ENCODE data around the gene GOLGA6L10.
"Not testable (repeated sequence)": the region's sequence is repeated elsewhere in the genome, so short reads cannot be mapped to it uniquely, and the experiment has no call there.

GOLGA6L10 gene

GRCh38 chr15:82305621-82306048, 43.6 kb downstream of the GOLGA6L10 start:
- TF ChIP-seq ZNF274 (IDR thresholded peaks at IDR 0.05; ENCODE audit: low read depth, low read length) = no peak
- H3K4me3 ChIP-seq (ENCODE audit: low read length) = no peak overlapping the region

- TF ChIP-seq ZNF274 (IDR thresholded peaks at IDR 0.05; ENCODE audit: low read depth, low read length) = no peak
- no peak overlapping the region for H3K4me3 ChIP-seq (ENCODE audit: low read length)
Observed at GRCh38 chr15:82304778-82305090, 44.5 kb downstream of the GOLGA6L10 start.

GRCh38 chr15:82303956-82304777, 45.1 kb downstream of the GOLGA6L10 start:
- no peak for TF ChIP-seq ZNF274 (IDR thresholded peaks at IDR 0.05; ENCODE audit: low read depth, low read length)
- H3K4me3 ChIP-seq (ENCODE audit: low read length) = no peak overlapping the region

GRCh38 chr15:82301296-82302016, 47.8 kb downstream of the GOLGA6L10 start:
- H3K4me3 ChIP-seq (ENCODE audit: low read length) = no peak overlapping the region
- TF ChIP-seq ZNF274 (IDR thresholded peaks at IDR 0.05; ENCODE audit: low read depth, low read length) = no peak

- TF ChIP-seq ZNF274 (IDR thresholded peaks at IDR 0.05; ENCODE audit: low read depth, low read length) = no peak
- no peak overlapping the region for H3K4me3 ChIP-seq (ENCODE audit: low read length)
Observed at GRCh38 chr15:82300883-82301282, 48.4 kb downstream of the GOLGA6L10 start.

- H3K4me3 ChIP-seq (ENCODE audit: low read length) = not testable (repeated sequence)
Observed at GRCh38 chr15:82300326-82300725, 48.9 kb downstream of the GOLGA6L10 start.

GRCh38 chr15:82299511-82299914, 49.8 kb downstream of the GOLGA6L10 start:
- not testable (repeated sequence) for H3K4me3 ChIP-seq (ENCODE audit: low read length)

GRCh38 chr15:82298520-82298919, 50.8 kb downstream of the GOLGA6L10 start:
- no peak for TF ChIP-seq ZNF274 (IDR thresholded peaks at IDR 0.05; ENCODE audit: low read depth, low read length)
- no peak overlapping the region for H3K4me3 ChIP-seq (ENCODE audit: low read length)

- no peak for TF ChIP-seq ZNF274 (IDR thresholded peaks at IDR 0.05; ENCODE audit: low read depth, low read length)
- no peak overlapping the region for H3K4me3 ChIP-seq (ENCODE audit: low read length)
Observed at GRCh38 chr15:82298032-82298431, 51.2 kb downstream of the GOLGA6L10 start.

GRCh38 chr15:82297546-82297945, 51.7 kb downstream of the GOLGA6L10 start:
- no peak overlapping the region for H3K4me3 ChIP-seq (ENCODE audit: low read length)
- TF ChIP-seq ZNF274 (IDR thresholded peaks at IDR 0.05; ENCODE audit: low read depth, low read length) = no peak

- no peak overlapping the region for H3K4me3 ChIP-seq (ENCODE audit: low read length)
Observed at GRCh38 chr15:82294061-82294690, 55.1 kb downstream of the GOLGA6L10 start.

GRCh38 chr15:82292271-82292670, 57.0 kb downstream of the GOLGA6L10 start:
- H3K4me3 ChIP-seq (ENCODE audit: low read length) = no peak overlapping the region
- no peak for TF ChIP-seq ZNF274 (IDR thresholded peaks at IDR 0.05; ENCODE audit: low read depth, low read length)

More at GRCh38 chr15:82294061-82294690, 55.1 kb downstream of the GOLGA6L10 start:
- TF ChIP-seq ZNF274 (IDR thresholded peaks at IDR 0.05; ENCODE audit: low read depth, low read length) = no peak

All from GM08714 (cell line).